ENCODE results near the gene DNAJC22.

DNA sequence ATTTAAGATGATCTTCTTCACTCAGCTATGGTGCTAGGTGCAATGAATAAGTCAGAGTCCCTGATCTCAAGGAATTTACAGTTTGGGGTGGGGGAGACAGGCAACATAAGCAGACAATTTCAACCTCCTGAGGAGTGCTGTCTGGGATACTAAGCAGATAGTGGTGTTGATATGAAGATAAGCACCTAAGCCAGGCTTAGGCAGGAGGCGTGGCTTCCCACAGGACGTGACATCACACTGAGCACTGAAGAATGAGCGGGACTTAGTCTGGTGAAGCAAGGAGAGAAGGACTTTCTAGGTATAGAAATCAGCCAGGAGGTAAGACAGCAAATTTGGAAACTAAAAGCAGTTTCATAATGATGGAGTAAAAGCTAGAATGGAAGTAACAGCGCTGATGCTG, 44.9 kb upstream of the DNAJC22 start:
- no peak for TF ChIP-seq POLR2A (IDR thresholded peaks at IDR 0.05)
- TF ChIP-seq, protein P1, sequence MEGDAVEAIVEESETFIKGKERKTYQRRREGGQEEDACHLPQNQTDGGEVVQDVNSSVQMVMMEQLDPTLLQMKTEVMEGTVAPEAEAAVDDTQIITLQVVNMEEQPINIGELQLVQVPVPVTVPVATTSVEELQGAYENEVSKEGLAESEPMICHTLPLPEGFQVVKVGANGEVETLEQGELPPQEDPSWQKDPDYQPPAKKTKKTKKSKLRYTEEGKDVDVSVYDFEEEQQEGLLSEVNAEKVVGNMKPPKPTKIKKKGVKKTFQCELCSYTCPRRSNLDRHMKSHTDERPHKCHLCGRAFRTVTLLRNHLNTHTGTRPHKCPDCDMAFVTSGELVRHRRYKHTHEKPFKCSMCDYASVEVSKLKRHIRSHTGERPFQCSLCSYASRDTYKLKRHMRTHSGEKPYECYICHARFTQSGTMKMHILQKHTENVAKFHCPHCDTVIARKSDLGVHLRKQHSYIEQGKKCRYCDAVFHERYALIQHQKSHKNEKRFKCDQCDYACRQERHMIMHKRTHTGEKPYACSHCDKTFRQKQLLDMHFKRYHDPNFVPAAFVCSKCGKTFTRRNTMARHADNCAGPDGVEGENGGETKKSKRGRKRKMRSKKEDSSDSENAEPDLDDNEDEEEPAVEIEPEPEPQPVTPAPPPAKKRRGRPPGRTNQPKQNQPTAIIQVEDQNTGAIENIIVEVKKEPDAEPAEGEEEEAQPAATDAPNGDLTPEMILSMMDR (IDR thresholded peaks at IDR 0.05) = no peak

Measured in right lobe of liver (tissue), 4 donors.